GM12873 (cell line): ENCODE results near the gene STX8.

Source experiments
- TF ChIP-seq, protein P1 (sequence below): IDR thresholded peaks from 2 replicates; pipeline ENCODE4 v1.5.1; 2012; ENCODE audit warnings: low read depth, mild to moderate bottlenecking, moderate library complexity, low read length, control low read depth; ENCODE audit not compliant: insufficient read depth; ENCODE audit errors: missing control alignments

STX8 gene

GRCh38 chr17:9229826-9230201 lies 345.8 kb downstream of the STX8 start:
- TF ChIP-seq, protein P1, sequence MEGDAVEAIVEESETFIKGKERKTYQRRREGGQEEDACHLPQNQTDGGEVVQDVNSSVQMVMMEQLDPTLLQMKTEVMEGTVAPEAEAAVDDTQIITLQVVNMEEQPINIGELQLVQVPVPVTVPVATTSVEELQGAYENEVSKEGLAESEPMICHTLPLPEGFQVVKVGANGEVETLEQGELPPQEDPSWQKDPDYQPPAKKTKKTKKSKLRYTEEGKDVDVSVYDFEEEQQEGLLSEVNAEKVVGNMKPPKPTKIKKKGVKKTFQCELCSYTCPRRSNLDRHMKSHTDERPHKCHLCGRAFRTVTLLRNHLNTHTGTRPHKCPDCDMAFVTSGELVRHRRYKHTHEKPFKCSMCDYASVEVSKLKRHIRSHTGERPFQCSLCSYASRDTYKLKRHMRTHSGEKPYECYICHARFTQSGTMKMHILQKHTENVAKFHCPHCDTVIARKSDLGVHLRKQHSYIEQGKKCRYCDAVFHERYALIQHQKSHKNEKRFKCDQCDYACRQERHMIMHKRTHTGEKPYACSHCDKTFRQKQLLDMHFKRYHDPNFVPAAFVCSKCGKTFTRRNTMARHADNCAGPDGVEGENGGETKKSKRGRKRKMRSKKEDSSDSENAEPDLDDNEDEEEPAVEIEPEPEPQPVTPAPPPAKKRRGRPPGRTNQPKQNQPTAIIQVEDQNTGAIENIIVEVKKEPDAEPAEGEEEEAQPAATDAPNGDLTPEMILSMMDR: no peak

- TF ChIP-seq, protein P1: no peak
These were observed 346.3 kb downstream of the STX8 start for GRCh38 chr17:9229160-9229825.

- TF ChIP-seq, protein P1: no peak
These were observed 347.0 kb downstream of the STX8 start for GRCh38 chr17:9228408-9229159.

DNA sequence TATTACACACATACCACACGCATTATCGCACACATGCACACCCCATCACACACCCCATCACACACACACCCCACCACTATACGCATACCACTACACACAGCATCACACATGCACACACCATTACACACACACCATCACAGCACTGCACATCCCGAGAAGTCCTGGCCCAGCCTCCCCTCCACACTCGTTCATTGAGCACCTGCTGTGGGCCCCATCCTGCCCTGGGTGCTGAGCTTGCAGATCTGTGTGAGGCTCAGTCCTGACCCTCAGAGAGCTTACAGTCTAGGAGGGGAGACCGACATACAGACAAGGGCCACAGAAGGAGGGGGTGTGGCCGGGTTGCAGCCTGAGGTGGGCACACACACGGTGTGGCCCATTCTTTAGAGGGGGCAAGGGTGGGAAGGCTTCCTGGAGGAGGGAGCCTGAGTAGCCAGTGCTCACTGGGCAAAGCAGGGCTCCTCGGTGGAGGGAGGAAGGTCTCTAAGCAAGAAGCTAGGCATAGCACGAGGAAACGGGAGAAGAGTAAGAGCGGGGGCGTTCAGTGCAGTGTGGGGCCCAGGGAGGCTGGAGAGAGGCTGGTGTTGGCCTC lies 347.7 kb downstream of the STX8 start:
- TF ChIP-seq, protein P1: no peak

- TF ChIP-seq, protein P1: no peak
These were observed 348.9 kb downstream of the STX8 start for GRCh38 chr17:9226794-9227135.

DNA sequence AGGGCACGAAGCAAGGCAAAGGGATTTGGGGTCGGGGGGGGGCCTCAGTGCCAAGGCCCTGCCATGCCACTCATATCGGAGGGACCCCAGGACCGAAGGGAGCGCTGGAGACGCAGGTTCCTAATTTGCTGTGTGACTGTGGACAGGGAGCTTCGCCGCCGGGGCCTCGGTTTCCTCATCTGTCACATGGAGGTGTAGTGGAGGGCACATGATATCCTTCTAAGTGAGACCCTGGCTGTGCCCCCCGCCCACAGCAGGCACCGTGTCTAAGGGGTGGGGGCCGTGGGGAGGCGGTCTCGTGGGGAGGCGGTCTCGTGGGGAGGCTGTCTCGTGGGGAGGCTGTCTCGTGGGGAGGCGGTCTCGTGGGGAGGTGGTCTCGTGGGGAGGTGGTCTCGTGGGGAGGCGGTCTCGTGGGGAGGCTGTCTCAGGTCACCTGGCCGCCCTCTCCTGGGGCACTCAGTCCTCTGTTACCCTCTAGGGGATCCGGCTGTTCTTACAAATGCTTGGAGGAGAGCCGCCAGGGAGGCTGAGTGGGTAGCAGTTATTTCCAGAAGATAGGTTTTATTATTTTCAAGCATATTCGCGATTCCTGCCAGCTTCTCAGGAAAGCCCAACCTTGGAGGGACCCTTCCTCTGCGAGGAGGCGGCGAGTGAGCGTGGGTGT lies 349.4 kb downstream of the STX8 start:
- TF ChIP-seq, protein P1: no peak
